MM.1S (cell line): Measurements from ENCODE around the gene GSTT2.

ENCODE experiments used
- CTCF ChIP-seq: fragments of 300-600 bp; sonication (generic); IDR thresholded peaks from 2 replicates; pipeline ENCODE4 v1.5.1; 2016; ENCODE audit warnings: antibody characterized with exemption, low read length, mixed read lengths
- EZH2 ChIP-seq: fragments of 300-600 bp; sonication (generic); optimal IDR thresholded peaks from 2 replicates; pipeline ENCODE3; 2017; ENCODE audit warnings: low read depth, mild to moderate bottlenecking, antibody characterized with exemption, low read length, mixed read lengths
- EZH2phosphoT487 ChIP-seq: fragments of 300-600 bp; sonication (generic); IDR thresholded peaks from 2 replicates; pipeline ENCODE4 v1.6.1; 2018; ENCODE audit warnings: antibody characterized with exemption, low read length

DNA sequence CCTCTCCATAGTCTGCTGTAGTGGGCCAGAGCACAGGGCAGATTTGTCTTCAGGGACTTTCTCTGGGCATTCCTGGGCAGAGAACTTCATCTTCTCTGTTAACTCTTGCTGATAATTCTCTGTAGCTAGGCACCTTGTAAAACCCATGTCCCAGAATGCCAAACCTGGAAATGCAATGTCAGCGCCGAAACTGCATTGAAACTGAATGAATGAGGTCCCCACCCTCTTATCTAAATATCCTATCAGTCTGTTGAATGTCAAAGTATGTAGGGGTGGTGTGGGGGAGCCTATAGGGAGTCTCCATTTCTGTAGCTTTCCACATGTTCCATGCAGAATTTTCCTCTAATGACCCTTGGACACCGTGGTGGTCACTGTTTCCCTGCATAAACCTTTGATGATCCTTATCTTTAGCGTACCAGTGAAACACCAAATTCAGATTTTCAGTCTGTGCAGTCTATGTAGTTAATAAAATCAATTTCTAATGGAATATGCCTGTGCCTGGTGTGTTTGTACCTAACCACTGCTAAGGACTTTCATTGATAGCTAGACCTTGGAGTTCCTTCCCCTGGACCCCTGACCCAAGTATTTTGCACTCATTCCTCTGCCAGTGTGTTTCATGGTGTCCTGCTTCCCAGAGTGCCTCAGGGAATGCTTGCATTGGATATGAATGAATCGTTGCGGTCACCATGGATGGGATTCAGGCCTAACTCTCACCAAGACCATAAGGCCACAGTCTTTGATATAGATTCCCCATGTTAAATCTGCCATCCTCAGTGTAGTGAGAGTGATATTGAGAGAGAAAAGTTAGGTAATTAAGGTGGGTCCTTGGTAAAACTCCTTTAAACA is 28.7 kb downstream of the GSTT2 start:
- TF ChIP-seq CTCF = no peak
- no peak for TF ChIP-seq EZH2
- no peak for TF ChIP-seq EZH2phosphoT487
